GM18519 (cell line): ENCODE measurements around the gene PCYT2.

Experiments
- ATAC-seq: cut with Tn5 transposase; IDR thresholded peaks from one replicate; pipeline ENCODE4 v1.9.1; 2021; ENCODE audit warnings: mild to moderate bottlenecking, moderate library complexity; ENCODE audit not compliant: unreplicated experiment, low FRiP score

Gene PCYT2

GRCh38 chr17:81944858-81945257, 33.7 kb upstream of the PCYT2 start:
- no peak for ATAC-seq

GRCh38 chr17:81942167-81942553, 31.0 kb upstream of the PCYT2 start:
- no peak for ATAC-seq

GRCh38 chr17:81941484-81942166, 30.4 kb upstream of the PCYT2 start:
- ATAC-seq, result no peak

- no peak for ATAC-seq
Observed at GRCh38 chr17:81940538-81941483, 29.6 kb upstream of the PCYT2 start.

- no peak for ATAC-seq
Observed at GRCh38 chr17:81939881-81940385, 28.7 kb upstream of the PCYT2 start.

DNA sequence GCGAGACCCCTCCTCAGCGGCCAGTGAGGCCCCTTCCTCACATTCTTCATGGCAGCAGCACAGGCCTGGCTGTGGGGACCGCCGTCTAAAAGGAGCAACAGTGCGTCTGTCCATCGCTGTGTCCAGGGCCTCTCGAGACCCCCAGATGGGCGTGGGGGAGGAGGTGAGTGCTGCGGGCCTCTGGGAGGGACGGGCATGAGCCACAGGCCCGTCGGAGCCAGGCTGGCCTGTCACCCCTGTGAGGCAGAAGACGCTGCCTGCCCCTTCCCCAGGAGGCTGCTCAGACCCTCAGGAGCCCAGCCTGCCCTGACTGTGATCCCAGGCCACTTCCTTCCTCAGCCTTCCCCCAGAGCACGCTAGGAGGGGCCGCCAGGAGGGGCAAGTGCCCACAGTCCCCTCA, 28.0 kb upstream of the PCYT2 start:
- ATAC-seq, result no peak

- ATAC-seq, result no peak
Observed at GRCh38 chr17:81935709-81936084, 24.5 kb upstream of the PCYT2 start.

DNA sequence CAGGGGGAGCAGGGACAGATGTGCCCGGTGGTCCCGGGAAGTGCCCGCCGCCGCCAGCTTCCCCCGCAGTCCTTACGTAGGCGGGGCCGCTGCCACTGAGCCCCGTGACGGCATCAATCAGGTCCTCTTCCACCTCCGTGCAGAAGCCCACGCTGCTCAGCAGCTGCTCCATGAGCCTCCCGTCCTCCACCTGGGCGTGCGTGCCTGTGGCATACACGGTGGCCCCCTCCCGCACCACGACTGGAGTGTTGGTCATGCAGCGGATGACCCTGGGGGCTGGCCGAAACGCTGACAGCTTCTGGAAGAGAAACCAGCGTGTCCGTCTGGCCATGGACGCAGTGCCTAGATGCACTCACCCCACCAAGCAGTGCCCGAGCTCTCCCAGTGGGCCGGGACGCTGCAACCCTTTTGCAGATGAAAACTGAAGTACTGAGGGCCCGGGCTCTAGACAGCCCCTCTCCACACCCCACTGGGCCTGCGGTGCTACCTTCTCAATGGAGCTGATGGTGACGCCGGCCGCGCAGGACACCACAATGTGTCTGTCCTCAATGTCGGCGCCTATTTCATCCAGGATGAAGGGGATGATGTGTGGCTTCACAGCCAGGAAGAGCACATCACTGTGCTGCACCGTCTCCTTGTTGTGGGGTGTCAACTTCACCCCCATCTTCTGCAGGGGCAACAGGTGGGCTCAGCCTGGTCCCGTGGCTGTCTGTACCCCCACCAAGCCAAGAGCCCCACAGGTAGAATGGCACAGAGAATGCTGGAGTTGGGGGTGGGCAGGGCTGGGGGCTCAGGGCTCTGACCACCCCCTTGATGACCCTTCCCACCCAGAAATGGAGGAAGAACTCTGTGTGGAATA, 23.9 kb upstream of the PCYT2 start:
- ATAC-seq, result no peak

DNA sequence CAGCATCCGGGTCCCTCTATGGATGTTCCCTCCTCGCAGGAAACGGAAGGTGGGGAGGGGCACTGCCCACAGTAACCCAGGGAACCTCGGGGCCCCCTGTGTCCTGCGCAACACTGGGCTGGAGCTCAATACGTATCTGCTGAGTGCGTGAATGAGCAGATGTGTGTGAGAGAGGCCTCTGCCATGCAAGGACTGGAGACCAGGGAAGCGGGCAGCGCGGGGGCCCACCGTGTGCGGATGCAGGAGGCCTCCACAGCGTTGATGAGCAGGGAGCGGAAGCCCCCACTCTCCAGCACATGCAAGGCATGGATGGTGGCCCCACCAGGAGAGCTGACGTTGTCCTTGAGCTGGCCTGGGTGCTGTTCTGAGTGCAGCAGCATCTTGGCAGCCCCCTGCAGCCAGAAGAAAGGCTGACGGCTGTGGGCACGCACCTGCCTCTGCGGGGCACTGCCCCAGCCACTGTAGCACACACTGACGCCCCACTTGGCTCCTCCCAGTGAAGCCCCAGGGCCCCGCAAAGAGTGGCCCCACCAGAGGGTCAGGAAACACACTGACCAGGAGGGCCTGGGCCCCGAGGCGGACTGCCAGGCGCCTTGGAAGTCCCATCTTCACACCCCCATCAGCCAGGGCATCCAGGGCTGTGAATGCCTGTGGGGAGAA, 23.0 kb upstream of the PCYT2 start:
- no peak for ATAC-seq

DNA sequence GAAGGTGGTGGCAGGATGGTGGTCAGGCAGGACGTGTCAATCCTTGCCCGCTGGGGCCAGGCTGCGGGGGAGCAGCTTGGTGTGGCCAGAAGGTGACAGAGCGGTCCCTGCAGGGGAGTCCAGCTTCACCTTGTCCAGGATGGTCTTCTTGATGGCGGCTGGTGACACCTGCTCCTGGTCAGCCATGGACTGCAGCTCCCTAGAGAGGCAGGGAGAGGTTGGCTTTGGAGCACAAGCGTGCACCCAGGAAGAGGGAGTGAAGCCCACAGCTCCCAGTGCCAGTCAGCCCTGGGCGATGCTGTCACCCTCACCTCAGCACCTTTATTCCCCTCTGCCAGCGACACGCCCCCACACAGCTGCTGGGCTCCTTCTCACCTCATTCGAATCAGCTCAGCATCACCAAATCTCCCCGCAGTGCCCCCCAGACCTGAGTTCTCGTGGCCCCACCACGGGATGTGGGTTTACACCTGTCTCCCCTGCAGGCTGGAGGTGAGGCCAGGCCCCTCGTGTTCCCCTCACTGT, 22.0 kb upstream of the PCYT2 start:
- no peak for ATAC-seq

- ATAC-seq, result no peak
Observed at GRCh38 chr17:81932333-81932983, 21.3 kb upstream of the PCYT2 start.

GRCh38 chr17:81931557-81932332, 20.5 kb upstream of the PCYT2 start:
- ATAC-seq, result no peak

GRCh38 chr17:81931189-81931556, 20.0 kb upstream of the PCYT2 start:
- ATAC-seq, result no peak

DNA sequence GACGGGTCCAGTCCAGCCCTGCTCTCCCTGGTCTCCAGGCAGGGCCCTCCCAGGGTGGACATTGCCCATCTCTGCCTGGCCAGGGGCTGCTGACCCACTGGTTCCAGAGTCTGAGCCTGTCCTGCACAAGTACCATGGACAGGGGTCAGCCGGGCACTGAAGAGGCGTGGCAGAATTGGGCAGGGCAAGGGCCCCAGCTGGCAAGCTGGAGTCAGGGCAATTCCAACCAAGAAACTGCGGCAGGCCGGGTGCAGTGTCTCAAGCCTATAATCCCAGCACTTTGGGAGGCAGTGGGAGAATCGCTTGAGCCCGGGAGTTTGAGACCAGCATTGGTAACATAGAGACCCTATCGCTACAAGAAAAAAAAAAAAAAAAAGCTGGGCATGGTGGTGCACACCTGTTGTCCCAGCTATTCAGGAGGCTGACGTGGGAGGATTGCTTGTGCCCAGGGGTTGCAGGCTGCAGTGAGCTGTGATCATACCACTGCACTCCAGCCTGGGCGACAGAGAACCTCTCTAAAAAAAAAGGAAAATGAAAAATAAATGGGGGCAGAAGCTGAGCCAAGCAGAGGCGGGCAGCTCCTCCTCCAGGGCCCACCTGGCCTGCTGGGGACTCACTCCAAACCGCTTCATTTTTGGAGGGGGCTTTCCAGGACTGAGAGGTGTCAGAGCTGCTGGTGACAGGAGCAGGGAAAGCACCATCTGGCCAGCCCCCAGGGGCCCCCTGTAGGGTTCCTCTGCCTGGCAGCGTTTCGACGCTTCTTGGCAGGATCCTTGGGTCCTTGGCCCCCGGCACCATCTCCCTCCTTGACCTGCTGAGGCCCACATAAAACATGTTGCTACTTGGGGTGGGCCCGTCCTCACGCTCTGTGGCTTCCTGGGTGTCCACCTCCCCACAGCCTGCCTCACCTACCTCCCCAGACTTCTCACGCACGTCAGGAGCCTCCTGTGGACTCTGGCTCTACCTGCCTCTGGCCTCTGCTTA, 19.2 kb upstream of the PCYT2 start:
- no peak for ATAC-seq

DNA sequence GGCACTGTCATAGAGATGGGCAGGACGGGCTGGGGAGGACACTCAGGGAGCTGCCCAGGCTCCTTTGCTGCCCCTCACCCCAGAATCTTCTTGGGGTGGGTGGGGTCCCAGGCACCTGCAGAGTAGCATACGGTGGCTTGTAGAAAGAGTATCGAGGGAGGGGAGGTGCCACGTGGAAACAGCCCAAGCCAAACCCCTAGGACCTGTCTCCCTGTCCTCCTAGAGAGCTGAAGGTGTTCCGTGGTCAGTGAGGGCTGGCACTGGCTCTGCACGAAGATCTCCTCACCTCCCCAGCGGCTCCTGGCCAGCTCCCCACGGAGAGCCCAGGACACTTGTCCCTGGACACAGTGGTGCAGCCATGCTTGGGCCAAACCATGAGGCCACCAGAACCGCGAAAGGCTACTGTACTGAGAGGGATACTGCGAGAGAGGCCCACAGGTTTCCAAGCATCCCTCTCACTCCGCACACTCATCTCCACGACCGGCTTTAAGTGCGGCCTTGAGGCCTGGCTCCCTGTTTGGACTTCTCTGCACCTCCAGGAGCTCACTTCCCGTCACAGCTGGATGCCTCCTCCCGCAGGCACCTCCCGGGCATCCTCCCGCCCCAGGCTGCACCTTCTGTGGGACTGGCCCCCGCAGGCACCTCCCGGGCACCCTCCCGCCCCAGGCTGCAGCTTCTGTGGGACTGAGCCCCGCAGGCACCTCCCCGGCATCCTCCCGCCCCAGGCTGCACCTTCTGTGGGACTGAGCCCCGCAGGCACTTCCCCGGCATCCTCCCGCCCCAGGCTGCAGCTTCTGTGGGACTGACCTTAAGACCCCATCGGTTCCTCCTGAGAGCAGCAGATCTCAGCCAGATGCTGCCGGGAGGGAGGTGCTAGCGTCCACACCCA, 18.3 kb upstream of the PCYT2 start:
- no peak for ATAC-seq

GRCh38 chr17:81928544-81929252, 17.5 kb upstream of the PCYT2 start:
- ATAC-seq, result no peak
